Measurements from ENCODE around the gene DUSP10.

DUSP10 gene

DNA sequence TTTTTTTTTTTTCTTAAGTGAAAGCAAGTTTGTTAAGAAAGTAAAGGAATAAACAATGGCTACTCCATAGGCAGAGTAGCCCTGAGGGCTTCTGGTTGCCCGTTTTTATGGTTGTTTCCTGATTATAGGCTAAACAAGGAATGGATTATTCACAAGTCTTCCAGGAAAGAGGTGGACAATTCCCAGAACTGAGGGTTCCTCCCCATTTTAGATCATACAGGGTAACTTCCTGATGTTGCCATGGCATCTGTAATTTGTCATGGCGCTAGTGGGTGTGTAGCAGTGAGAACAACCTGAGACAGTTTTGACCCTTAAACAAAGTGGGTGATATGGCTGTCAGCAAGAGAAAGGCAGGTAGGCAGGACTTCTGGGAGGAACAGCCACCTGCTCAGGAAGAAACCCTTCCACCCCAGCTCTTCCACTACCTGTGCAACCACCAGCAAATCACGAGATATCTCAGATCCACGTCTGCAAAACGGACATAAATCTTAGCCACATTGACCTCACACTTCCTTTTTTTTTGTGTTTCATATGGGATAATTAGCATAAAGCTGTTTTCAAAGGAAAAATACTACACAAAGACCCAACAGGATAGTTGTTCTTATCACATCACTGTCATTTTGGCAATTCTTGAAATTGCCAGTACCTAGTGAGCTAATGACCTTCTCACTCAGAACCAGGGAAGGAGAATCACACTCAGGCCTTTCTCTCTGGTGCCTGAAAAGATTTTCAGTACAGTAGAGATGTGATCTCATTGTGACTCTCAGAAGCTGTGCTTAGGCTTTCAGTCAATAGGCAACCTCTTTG is 34.8 kb upstream of the DUSP10 start:
- no peak overlapping the region for H3K27ac ChIP-seq
- TF ChIP-seq ZFX (IDR thresholded peaks at IDR 0.05; ENCODE audit: borderline replicate concordance), result no peak
- TF ChIP-seq, protein P1, sequence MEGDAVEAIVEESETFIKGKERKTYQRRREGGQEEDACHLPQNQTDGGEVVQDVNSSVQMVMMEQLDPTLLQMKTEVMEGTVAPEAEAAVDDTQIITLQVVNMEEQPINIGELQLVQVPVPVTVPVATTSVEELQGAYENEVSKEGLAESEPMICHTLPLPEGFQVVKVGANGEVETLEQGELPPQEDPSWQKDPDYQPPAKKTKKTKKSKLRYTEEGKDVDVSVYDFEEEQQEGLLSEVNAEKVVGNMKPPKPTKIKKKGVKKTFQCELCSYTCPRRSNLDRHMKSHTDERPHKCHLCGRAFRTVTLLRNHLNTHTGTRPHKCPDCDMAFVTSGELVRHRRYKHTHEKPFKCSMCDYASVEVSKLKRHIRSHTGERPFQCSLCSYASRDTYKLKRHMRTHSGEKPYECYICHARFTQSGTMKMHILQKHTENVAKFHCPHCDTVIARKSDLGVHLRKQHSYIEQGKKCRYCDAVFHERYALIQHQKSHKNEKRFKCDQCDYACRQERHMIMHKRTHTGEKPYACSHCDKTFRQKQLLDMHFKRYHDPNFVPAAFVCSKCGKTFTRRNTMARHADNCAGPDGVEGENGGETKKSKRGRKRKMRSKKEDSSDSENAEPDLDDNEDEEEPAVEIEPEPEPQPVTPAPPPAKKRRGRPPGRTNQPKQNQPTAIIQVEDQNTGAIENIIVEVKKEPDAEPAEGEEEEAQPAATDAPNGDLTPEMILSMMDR (IDR thresholded peaks at IDR 0.05), result no peak

- H3K27ac ChIP-seq, result no peak overlapping the region
- TF ChIP-seq, protein P1 (IDR thresholded peaks at IDR 0.05), result no peak
- no peak for TF ChIP-seq ZFX (IDR thresholded peaks at IDR 0.05; ENCODE audit: borderline replicate concordance)
Observed at GRCh38 chr1:221775206-221775605, 33.3 kb upstream of the DUSP10 start.

- TF ChIP-seq ZFX (IDR thresholded peaks at IDR 0.05; ENCODE audit: borderline replicate concordance), result no peak
- TF ChIP-seq, protein P1 (IDR thresholded peaks at IDR 0.05), result no peak
- no peak overlapping the region for H3K27ac ChIP-seq
Observed at GRCh38 chr1:221774054-221774842, 32.4 kb upstream of the DUSP10 start.

GRCh38 chr1:221773383-221773782 is 31.5 kb upstream of the DUSP10 start:
- no peak overlapping the region for H3K27ac ChIP-seq
- TF ChIP-seq, protein P1 (IDR thresholded peaks at IDR 0.05), result no peak
- TF ChIP-seq ZFX (IDR thresholded peaks at IDR 0.05; ENCODE audit: borderline replicate concordance), result no peak

DNA sequence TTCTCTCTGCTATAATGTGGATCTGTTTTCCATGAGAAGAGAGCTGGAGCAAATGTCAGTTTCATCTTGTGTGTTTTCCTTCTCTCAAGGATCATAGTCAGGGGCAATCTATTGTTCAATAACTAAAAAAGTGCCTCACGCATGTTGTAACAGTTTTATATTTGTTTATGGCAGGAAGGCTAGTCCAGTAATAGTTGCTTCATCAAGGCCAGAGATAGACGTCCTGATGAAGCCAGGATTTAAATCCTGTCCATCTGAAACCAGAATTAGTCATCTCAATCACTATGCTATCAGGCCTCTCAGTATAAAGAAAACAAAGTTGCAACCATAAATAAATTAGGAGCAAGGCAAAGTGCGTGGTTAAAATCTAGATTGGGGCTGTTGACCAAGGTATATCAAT is 30.2 kb upstream of the DUSP10 start:
- no peak overlapping the region for H3K27ac ChIP-seq
- TF ChIP-seq ZFX (IDR thresholded peaks at IDR 0.05; ENCODE audit: borderline replicate concordance), result no peak
- TF ChIP-seq, protein P1 (IDR thresholded peaks at IDR 0.05), result no peak

DNA sequence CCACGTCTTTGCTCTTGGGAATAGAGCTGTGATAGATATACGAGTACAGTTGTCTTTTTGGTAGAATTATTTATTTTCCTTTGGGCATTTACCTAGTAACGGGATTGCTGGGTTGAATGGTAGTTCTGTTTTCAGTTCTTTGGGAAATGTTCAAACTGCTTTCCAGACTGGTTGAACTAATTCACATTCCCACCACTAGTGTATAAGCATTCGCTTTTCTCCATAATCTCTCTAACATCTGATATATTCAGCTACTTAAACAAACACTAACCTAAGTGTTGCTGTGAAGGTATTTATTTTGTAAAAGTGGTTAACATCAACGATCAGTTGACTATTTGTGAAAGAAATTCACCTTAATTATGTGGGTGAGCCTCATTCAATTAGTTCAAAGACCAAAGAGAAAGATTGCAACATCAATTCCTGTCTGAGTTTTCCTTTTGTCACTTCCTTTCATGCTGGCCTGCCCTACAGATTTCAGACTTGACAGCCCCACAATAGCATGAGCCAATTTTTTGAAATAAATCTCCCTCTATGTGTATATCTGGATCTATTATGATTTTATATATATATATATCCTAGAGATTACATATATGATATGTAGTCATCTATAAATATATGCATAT is 26.7 kb upstream of the DUSP10 start:
- H3K27ac ChIP-seq, result no peak overlapping the region

More for the DNA sequence above, 26.7 kb upstream of the DUSP10 start:
- TF ChIP-seq ZFX (IDR thresholded peaks at IDR 0.05; ENCODE audit: borderline replicate concordance), result no peak
- TF ChIP-seq, protein P1 (IDR thresholded peaks at IDR 0.05), result no peak
